NCI-H1092 treated with DMSO at 0.1 percent for 48 hours (cell line): Measurements from ENCODE around the gene DGKD.

Source experiments
- DNase-seq: peaks from one replicate; lab custom pipeline; 2025; lab: John Stamatoyannopoulos, UW

DGKD gene

GRCh38 chr2:233461481-233461891 lies 107.2 kb downstream of the DGKD start:
- DNase-seq = peak; percentile 37

GRCh38 chr2:233462202-233462785 lies 108.0 kb downstream of the DGKD start:
- DNase-seq = no peak

- no peak for DNase-seq
These were observed 108.7 kb downstream of the DGKD start for GRCh38 chr2:233462826-233463470.

GRCh38 chr2:233463586-233463985 lies 109.3 kb downstream of the DGKD start:
- DNase-seq = no peak

- no peak for DNase-seq
These were observed 109.8 kb downstream of the DGKD start for GRCh38 chr2:233464056-233464455.

- DNase-seq = no peak
These were observed 110.4 kb downstream of the DGKD start for GRCh38 chr2:233464531-233465240.

- DNase-seq = no peak
These were observed 112.8 kb downstream of the DGKD start for GRCh38 chr2:233466991-233467603.

GRCh38 chr2:233468047-233468740 lies 113.9 kb downstream of the DGKD start:
- DNase-seq = no peak

- DNase-seq = no peak
These were observed 114.4 kb downstream of the DGKD start for GRCh38 chr2:233468741-233469110.

- DNase-seq = no peak
These were observed 115.1 kb downstream of the DGKD start for GRCh38 chr2:233469261-233470010.

GRCh38 chr2:233470011-233470687 lies 115.9 kb downstream of the DGKD start:
- DNase-seq = no peak

GRCh38 chr2:233470839-233471238 lies 116.5 kb downstream of the DGKD start:
- DNase-seq = no peak

GRCh38 chr2:233471291-233472035 lies 117.2 kb downstream of the DGKD start:
- no peak for DNase-seq

- no peak for DNase-seq
These were observed 119.1 kb downstream of the DGKD start for GRCh38 chr2:233473386-233473791.

- DNase-seq = no peak
These were observed 119.6 kb downstream of the DGKD start for GRCh38 chr2:233473878-233474277.

GRCh38 chr2:233474308-233475160 lies 120.2 kb downstream of the DGKD start:
- no peak for DNase-seq

- no peak for DNase-seq
These were observed 121.7 kb downstream of the DGKD start for GRCh38 chr2:233476063-233476410.

GRCh38 chr2:233476651-233477547 lies 122.6 kb downstream of the DGKD start:
- DNase-seq = no peak
